ENCODE data around the gene OR51L1.

- TF ChIP-seq, protein P1, sequence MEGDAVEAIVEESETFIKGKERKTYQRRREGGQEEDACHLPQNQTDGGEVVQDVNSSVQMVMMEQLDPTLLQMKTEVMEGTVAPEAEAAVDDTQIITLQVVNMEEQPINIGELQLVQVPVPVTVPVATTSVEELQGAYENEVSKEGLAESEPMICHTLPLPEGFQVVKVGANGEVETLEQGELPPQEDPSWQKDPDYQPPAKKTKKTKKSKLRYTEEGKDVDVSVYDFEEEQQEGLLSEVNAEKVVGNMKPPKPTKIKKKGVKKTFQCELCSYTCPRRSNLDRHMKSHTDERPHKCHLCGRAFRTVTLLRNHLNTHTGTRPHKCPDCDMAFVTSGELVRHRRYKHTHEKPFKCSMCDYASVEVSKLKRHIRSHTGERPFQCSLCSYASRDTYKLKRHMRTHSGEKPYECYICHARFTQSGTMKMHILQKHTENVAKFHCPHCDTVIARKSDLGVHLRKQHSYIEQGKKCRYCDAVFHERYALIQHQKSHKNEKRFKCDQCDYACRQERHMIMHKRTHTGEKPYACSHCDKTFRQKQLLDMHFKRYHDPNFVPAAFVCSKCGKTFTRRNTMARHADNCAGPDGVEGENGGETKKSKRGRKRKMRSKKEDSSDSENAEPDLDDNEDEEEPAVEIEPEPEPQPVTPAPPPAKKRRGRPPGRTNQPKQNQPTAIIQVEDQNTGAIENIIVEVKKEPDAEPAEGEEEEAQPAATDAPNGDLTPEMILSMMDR (IDR thresholded peaks at IDR 0.05), result no peak
- TF ChIP-seq POLR2A (IDR thresholded peaks at IDR 0.05), result no peak
These were observed 42.0 kb downstream of the OR51L1 start for GRCh38 chr11:5036669-5037068.
